GM19395 (cell line): ENCODE data around the gene OR9A2.

Source experiments
- ATAC-seq: cut with Tn5 transposase; IDR thresholded peaks from one replicate; pipeline ENCODE4 v1.9.1; 2021; ENCODE audit warnings: mild to moderate bottlenecking, moderate library complexity; ENCODE audit not compliant: unreplicated experiment

Gene OR9A2

DNA sequence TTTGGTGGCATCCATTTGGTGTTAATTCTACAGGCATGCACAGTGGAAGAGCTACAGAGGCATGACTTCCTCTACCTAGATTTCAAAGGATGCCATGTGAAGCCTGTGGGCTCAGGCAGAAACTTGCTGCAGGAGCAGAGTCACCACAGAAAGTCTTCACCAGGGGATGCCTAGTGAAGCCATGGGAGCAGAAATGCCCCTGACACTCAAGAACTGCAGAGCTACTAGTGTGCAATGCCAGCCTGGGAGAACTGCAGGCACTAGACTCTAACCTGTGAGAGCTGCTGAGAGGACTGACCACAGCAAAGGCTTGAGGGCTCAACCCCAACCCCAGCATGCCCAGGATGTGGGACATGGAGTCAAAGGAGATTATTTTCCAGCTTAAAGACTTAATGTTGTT, 3.9 kb downstream of the OR9A2 start:
- ATAC-seq = no peak

DNA sequence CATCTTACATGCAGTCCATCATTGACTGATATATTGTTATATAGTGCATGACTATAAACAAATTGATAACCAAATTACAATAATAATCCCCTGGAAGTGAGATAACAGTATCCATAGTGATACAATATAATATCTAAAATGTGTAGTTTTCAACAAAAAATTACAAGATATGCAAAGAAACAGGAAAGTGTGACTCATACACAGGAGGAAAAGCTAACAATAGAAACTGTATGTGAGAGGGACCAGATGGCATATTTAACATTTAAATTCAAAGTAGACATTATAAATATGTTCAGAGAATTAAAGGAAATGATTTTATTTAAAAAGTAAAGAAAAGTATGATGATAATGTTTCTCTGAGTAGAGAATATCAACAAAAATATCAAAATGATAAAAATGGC, 8.0 kb downstream of the OR9A2 start:
- ATAC-seq = no peak

DNA sequence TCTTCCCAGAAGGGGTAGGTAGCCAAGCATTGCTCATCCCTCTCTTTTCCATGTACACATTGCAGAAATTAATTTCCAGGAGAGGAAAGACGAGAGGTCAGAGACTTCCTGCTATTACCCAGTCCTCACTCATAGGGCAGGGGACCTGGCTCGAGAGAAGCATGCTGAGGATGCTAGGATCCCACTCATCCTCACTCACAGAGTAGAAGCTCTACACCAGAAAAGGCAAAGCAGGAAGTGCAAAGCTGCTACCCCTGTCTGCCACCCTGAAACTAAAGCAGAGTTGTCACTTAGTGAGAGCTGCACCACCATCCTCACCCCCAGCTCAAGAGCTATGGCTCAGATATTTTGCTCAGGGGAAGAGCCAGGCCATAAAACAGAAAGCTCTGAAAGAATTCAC, 9.9 kb downstream of the OR9A2 start:
- no peak for ATAC-seq

DNA sequence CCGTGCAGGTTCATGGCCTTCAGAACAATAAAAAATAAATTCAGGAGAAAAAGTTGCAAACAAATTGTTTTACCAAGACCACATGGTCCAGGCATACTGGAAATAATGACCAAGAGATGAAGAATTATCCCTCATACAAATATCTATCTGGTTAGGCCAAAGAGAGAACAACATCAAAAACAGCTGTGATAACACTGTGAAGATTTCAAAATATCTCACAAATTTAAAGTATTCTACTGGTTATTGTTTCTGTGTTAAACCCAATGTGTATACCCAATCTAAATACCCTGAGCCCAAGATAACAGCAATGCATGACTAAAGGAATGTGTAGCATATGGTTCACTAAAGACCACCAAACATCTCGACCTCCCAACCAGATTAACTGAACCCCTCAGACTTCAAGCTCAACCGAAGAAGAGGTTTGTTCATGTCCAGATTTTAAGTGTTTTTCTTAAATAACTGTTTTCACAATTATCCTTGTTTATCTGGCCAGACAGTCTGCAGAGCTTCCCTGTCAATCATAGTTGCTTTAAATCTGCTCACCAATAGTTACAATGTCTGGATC, 10.9 kb downstream of the OR9A2 start:
- no peak for ATAC-seq

DNA sequence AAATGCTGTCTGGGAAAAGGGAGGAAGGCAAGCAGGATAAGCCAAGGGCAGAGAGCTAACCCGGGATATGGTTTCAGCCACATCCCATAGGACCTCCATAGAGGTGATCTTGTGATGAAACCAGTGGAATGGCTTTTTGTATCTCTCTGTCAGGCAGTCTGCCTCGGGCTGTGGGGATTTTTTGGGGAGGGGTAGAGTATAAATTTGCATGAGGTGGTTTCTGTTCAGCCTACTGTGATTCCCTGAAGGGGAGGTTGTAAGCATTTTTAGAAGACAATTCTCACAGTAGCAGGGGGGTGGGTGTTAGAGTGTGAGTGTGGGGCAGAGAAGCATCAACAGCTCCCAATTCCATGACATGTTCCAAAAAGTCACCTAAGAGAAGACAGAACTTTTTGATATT, 11.8 kb downstream of the OR9A2 start:
- ATAC-seq = peak; percentile 94

DNA sequence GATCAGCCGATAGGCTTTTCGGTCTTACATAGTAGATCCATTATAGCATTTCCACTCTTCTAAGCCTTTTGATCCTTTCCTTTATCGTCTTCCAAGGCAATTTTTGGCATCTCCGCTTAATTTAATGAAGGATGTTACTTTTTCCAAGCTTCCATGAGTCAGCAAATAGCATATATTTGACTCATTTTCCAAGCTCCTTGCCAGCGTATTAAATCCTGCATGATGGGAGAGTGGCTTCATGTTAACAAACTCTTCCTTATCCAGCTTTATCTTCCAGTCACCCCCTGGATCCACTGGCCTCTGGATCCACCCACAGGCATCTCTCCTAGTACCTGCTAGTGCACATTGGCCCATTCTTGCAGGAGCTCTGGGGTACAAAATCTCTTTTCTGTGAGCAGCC, 13.0 kb downstream of the OR9A2 start:
- no peak for ATAC-seq

DNA sequence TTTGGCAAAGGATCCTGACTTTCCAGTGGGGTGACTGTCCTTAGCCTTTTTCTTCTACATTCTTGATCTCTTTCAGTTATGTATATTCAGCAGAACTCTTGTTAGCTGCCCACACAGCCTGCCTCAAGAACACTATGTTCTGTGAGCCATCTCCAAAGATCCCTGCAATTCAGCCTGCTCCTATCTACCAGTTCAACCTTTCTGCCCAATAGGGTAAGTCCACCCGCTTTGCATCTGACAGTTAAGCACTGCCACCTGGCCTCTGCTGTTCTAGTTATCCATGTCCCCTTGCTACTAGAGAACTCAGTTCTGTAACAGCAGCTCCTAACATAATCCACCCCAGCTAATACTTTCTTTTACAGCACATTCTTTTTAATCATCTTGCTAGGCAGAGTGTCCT, 13.5 kb downstream of the OR9A2 start:
- no peak for ATAC-seq

DNA sequence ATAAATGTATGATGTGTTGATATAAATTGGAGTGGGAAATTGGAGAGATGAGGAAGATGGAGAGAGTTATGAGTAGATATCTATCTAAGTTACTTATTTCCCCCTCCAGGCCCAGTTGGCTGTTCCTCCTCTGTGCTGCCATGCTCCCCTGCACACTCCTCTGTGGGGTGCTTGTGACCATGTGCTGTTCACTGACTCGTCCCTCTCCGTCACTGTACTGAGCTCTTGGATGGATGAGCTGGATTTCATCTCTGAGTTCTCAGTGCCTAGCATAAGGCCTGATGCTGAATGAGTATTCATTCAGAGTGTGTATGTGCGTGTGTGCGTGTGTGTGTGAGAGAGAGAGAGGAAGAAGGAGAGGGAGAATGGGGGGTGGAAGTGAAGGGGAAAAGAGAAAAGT, 14.5 kb downstream of the OR9A2 start:
- no peak for ATAC-seq

DNA sequence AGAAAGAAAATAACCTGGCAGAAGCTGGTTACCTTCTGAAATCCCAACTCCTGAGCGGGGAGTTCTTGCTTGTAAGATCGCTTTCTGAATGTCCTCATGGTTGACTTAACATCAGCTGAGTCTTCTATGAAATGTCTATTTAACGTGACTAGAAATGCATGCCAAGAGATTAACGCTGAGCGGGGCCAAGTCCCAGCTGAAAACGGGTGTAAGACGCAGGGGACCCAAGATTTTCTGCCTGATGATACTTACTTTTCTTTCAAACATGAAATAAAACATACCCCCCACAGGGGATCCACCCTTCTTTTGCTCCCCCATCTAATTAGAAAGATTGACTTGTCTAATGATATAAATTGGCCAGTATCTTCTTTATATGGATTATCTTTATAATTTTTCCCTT, 14.9 kb downstream of the OR9A2 start:
- ATAC-seq = no peak

DNA sequence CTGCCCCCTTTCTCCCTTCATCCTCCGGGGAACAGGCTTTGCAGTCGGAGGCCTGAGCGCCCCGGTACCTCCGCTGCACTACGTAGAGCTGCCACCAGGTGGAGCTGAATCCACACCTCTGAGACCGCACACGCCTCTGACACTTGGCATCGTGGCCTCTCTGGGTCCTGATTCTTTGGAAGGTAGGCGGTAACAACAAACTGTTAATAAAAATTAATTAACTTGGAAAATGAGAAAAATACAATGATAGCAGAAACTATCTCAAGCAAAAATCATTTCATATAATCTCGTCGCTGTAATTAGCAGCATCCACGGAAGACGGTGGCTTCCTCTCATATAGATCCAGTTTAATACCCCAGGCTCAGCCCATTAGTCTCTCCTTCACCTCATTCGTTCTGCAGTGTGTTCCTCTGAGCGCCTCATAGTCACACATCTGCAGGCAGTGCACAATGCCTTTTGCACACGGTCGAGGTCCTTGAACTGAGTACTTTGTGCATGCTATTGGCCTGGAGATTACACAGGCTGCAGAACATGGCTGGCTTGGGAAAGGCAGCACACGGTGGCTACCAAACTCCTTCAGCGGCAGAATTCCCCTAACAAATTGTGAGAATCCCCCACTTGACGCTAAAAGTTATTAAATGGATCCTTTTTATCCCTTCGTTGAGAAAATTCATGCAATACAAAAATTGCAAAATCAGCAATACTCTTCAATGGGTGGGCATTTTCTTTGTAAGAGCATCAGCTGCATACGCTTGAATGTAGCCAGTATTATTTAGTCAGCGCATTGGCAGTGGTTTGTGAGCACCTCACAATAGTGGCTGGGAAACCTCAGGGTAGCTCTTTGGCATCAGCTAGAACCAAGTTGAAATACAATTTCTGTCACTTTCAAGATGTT, 18.7 kb downstream of the OR9A2 start:
- peak; percentile 92 for ATAC-seq

DNA sequence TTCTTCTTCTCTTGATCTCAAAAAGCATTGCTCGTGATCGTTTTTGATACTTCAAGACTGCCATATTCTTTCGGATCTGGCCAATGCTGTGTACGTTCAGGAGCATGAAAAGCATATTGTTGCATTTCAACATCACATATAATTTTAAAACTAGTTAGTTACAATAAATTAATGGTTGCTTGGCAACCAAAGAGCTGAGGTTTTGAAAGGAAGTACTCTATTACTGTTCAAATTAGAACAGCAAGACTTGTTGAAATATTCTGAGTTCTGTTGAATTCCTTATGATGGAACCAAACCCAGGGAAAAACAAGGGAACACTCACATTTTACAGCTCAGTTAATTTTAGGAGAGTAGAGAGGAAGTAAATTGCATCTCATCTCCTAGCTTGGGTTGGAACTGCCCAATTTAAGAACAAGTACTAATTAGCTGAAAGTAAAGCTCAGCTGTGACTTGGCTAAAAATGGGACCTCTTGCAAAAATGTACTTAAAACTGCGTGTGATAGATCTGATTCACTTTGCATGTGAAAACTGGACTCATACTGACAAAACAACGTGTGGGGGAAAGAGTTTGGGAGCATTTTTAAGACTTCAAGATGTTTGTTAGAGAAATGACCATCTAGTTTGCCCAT, 21.2 kb downstream of the OR9A2 start:
- no peak for ATAC-seq

DNA sequence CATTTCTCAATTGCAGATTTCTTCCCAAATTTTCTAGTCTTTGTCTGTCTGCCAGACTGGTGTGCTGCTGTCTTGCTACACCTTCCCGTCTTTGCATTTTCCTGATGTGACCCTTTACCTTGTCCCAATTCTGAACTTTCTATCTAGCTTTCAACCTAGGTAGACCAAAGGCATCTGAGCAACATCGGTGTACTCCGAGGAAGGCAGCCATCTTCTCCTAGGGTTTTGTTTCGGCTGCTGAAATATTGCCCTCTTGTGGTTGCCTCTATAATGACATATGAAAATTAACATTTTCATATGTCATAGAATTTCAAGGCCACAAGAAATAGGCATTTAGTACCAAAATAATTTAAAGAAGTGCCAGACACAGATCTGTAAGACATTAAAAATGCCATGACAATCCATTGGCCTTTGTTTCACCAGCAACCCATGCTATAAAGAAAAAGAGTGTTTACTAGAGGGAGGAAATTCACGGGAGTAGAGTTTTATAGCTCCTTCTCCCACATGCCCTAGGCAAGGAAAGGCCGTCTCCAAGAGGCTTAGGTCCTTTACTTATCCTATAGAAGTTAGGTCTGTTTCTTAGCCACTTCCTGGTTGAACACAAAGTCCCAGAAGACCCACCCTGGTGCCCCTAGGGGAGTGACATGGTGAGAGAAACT, 23.4 kb downstream of the OR9A2 start:
- peak; percentile 66 for ATAC-seq

DNA sequence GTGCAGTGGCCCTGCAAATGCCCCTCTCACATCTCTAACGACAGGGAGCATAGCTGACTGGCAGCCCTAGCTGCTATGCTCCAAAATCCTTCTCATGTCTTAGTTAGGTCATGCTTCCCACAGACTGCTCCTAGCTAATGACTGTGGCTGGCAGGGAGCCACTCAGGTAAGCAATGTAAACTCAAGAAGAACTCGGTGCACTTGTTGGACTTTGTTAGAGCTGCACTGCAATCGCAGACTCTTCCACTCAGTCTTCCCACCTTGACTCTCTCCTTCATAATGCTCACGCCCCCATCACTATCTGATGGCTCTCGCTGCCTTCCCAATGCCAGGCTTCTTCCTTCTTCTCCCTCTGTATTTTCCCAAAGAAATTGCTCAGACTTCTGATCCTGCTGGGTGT, 24.0 kb downstream of the OR9A2 start:
- no peak for ATAC-seq

DNA sequence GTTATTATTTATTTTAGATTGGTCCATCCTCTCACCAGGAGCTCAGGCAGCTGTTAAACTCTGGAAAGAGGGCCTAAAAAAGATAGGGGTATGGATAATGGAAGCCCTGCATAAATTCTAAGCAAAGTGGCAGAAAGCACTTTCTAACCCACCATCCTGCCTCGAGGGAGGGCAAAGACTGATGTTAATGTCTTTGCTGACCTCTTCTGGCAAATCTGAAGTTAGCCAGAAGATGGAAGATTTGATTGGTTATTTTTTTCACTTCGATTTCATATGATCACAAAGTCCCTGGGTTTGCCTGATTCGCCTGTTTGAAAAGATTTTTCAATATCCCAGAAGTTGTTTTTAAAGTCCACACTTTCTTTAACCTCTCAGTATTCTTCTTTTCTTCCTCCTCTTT, 24.8 kb downstream of the OR9A2 start:
- no peak for ATAC-seq

DNA sequence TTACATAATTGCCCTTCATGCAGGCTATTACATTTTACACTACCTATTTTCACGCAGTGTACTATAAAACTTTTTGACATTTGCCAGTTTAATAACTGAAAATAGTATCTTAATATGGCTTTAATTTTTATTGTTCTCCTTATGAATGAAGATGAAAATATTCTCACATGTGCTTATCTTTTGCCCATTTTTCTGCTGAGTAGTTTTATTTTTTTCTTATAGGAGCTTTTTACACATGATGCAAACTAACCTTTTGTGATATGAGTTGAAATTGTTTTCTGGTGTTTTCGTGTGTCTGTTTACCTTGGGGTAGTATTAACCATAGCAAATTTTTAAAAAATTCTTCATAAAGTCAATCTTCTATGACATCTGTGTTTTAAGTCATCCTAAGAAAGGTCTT, 26.3 kb downstream of the OR9A2 start:
- ATAC-seq = no peak

DNA sequence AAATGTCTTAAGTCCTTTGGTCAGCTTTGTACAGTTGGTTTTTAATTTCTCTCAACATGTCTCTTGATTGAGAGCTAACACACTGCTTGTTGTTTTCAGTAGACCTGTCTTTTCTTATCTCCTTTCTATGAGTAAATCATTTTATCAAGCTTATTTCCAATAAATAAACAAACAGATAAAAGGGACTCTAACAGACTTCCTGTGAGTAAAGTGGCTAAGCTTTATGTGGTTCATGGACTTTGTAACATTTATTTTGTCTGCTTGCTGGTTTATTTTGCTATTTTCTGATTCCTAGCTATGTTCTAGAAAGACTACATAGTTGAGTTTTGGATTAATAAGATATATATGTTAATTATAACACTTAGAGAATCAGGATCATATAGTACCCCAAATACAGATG, 27.1 kb downstream of the OR9A2 start:
- no peak for ATAC-seq

DNA sequence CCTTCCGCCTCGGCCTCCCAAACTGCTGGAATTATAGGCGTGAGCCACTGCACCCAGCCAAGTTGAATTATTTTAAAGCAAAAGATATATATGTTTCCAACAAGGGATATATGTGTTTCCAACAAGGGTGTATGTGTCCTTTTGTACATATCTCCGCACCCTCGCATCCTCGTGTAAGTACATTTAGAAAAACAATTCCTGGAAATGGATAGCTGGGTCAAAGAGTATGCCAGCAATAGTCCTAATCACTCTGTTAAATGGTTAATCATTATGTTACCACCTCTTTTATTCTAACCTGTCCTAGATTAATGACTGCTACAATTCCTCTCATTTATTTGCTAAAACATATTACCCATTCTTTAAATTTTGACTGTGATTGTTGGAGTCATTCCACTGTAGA, 28.0 kb downstream of the OR9A2 start:
- ATAC-seq = no peak

DNA sequence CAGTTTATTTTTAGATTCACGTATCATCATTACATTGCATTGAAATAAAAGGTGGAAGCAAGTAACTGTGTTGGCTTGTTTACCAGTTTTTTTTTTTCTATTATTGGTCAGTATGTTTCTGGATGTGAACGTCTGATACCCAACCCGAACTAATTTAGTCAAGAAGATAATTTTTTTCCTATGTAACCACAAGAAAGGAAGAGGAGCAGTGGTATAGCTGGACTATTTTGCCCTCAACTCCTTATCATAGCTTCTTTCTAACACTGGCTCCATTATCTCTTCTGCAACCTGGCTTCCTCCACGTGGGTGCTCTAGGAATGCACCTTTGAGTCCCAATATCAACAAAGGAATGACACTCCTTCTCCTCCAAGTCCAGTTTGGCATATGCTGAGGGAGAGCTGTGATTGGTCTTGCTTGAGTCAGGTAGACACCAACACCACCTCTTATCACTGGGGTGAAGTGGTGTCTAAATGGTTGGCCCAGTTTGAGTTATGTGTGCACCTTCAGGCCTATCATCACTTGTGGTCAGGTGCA, 29.4 kb downstream of the OR9A2 start:
- ATAC-seq = no peak

DNA sequence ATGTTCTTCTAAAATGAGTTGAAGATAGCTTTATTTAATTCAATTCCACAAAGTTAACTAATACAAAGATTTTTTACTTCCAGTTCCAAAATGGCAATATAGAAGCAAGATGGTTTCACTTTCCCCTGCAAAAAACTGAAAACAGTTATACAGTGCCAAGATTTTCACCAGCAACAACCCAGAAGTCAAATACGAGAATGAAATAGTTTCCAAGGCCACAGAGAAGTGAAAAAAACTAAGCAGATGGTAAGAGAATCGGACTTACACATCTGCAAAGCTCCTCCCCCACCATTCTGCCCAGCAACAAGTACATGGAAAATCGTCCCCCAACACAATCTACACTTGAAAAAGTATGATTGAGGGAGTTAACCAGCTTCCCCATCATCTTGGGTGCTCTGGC, 34.5 kb downstream of the OR9A2 start:
- ATAC-seq = no peak

DNA sequence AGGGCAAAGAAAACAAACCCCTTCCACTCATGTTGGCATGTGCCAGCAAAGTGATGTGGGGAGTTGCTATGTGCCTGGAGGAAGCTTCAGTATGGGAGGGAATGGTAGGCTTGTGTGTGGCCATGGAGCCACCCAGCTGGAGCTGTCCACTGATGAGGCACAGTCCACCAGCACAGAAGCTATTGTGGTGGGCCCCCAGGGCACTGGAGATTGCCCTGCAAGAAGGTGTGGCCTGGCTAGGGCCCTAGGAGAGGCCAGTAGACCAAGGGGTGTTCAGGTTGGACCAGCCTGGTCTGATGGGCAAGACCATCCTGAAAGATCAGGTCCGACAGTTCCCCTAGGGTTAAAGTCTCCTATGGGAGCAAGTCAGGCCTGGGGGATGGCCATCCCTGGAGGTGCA, 42.6 kb downstream of the OR9A2 start:
- no peak for ATAC-seq

DNA sequence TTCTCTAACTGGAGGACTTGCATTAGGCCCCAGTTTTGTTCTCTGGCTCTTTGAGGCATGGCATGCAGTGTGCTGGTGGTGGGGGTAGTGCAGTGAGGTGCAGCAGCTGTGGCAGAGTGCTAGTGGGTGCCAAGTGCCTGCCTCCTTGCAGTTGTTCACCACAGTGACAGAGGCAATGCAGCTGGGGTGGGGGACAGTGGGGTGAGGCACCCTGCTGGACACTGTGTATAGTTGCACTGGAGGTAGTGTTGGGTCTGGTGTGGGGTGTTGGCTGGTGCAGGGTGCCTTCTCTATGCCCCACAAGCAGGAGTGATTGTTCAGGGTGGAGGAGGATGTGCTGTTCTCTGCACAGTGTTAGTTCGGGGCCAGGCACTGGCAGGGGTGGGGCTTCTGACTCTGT, 43.1 kb downstream of the OR9A2 start:
- ATAC-seq = no peak
